Measurements from ENCODE around the gene UIMC1. TPM values are rescaled to one million over a fixed set of nuclear protein-coding genes. Genes with fewer than 3 reads are reported as not detected.

Gene UIMC1
- polyA plus RNA-seq, 3 donors: 14.8 to 35.6 (median 19.1) TPM

- no CpG with 5 or more reads among the region's 3 CpGs for WGBS (ENCODE audit: insufficient coverage)
- Mint-ChIP-seq H3K27ac (peak overlapping the region in 5 of 7 donors; percentile 9 to 81 (median 46)), H3K4me3 (no peak overlapping the region), H3K4me1 (peaks cover 10% of the 10 kb centered on the region), H3K36me3 (peaks cover 6 to 38% of the 10 kb centered on the region in 2 donors), H3K27me3 (ENCODE audit: low read depth in 3 of 3) (peaks cover 0 to 2% (median 0%) of the 10 kb centered on the region in 3 donors), H3K9me3 (peaks cover 2 to 5% (median 3%) of the 10 kb centered on the region in 7 donors)
- peaks cover 0 to 8% of the 10 kb centered on the region in 2 donors for H3K9me3 ChIP-seq (replicated peaks in 1 of 2; ENCODE audit: control insufficient read depth in 1 of 2, insufficient read depth in 1 of 2, low read length in 2 of 2)
- no peak overlapping the region for H3K9ac ChIP-seq (ENCODE audit: insufficient read depth, low read length, poor library complexity, severe bottlenecking)
- no peak overlapping the region for H3K4me2 ChIP-seq (replicated peaks; ENCODE audit: extremely low read depth, low read length, poor library complexity, severe bottlenecking)
- no peak for TF ChIP-seq CTCF (IDR thresholded peaks at IDR 0.05)
- no peaks in the 10 kb centered on the region for H3K27me3 ChIP-seq (ENCODE audit: control insufficient read depth in 2 of 2, insufficient read depth in 2 of 2, low read length in 2 of 2)
- DNase-seq: no peak
- no peak overlapping the region for H3K27ac ChIP-seq (ENCODE audit: low read depth in 1 of 2, low read length in 2 of 2)
- peaks cover 6 to 7% of the 10 kb centered on the region in 2 donors for H3K4me1 ChIP-seq (ENCODE audit: control insufficient read depth in 1 of 2, insufficient read depth in 2 of 2, low read length in 2 of 2)
- peaks cover 36% of the 10 kb centered on the region for H4K20me1 ChIP-seq (ENCODE audit: insufficient read depth, low read length)
- no peak overlapping the region for H2AFZ ChIP-seq (ENCODE audit: insufficient read depth, low read depth, low read length, poor library complexity, severe bottlenecking)
- peaks cover 93% of the 10 kb centered on the region for H3K79me2 ChIP-seq (ENCODE audit: insufficient read depth, low read length)
- peaks cover 0 to under 1% of the 10 kb centered on the region in 2 donors for H3K36me3 ChIP-seq (replicated peaks in 1 of 2; ENCODE audit: control insufficient read depth in 1 of 2, insufficient read depth in 2 of 2, low read length in 2 of 2)
- intact Hi-C loops (cut with micrococcal nuclease): no loop called here
- no peak overlapping the region for H3K4me3 ChIP-seq (replicated peaks in 1 of 3; ENCODE audit: low read depth in 2 of 3, low read length in 3 of 3)
These were observed 19.0 kb downstream of the UIMC1 start for GRCh38 chr5:176987583-176987982.

- Histone ChIP-seq H3K27ac (ENCODE audit: low read depth in 1 of 2, low read length in 2 of 2) (no peak overlapping the region), H3K9me3 (replicated peaks in 1 of 2; ENCODE audit: control insufficient read depth in 1 of 2, insufficient read depth in 1 of 2, low read length in 2 of 2) (peaks cover 0 to 8% of the 10 kb centered on the region in 2 donors), H3K4me2 (replicated peaks; ENCODE audit: extremely low read depth, low read length, poor library complexity, severe bottlenecking) (no peak overlapping the region), H3K79me2 (ENCODE audit: insufficient read depth, low read length) (peaks cover 93% of the 10 kb centered on the region), H3K4me3 (replicated peaks in 1 of 3; ENCODE audit: low read depth in 2 of 3, low read length in 3 of 3) (no peak overlapping the region), H3K9ac (ENCODE audit: insufficient read depth, low read length, poor library complexity, severe bottlenecking) (no peak overlapping the region), H3K4me1 (ENCODE audit: control insufficient read depth in 1 of 2, insufficient read depth in 2 of 2, low read length in 2 of 2) (no peaks in the 10 kb centered on the region), H3K27me3 (ENCODE audit: control insufficient read depth in 2 of 2, insufficient read depth in 2 of 2, low read length in 2 of 2) (no peaks in the 10 kb centered on the region), H4K20me1 (ENCODE audit: insufficient read depth, low read length) (peaks cover 49% of the 10 kb centered on the region), H3K36me3 (replicated peaks in 1 of 2; ENCODE audit: control insufficient read depth in 1 of 2, insufficient read depth in 2 of 2, low read length in 2 of 2) (peaks cover 6 to 13% of the 10 kb centered on the region in 2 donors), H2AFZ (ENCODE audit: insufficient read depth, low read depth, low read length, poor library complexity, severe bottlenecking) (no peak overlapping the region)
- no peak for DNase-seq
- intact Hi-C loops (cut with micrococcal nuclease): no loop called here
- peak overlapping the region in 4 of 7 donors; percentile 15 to 58 (median 32) for H3K27ac Mint-ChIP-seq
- H3K36me3 Mint-ChIP-seq: peaks cover 14 to 45% of the 10 kb centered on the region in 2 donors
- H3K4me1 Mint-ChIP-seq: peaks cover 9% of the 10 kb centered on the region
- peaks cover 2 to 3% (median 3%) of the 10 kb centered on the region in 7 donors for H3K9me3 Mint-ChIP-seq
- H3K27me3 Mint-ChIP-seq (ENCODE audit: low read depth in 3 of 3): peaks cover 0 to 2% (median 0%) of the 10 kb centered on the region in 3 donors
- no peak for TF ChIP-seq CTCF (IDR thresholded peaks at IDR 0.05)
- H3K4me3 Mint-ChIP-seq: no peak overlapping the region
- no CpG with 5 or more reads among the region's 2 CpGs for WGBS (ENCODE audit: insufficient coverage)
These were observed 20.3 kb downstream of the UIMC1 start for GRCh38 chr5:176986280-176986679.

Measured in CD14-positive monocyte (primary cell).